Epithelial cell of proximal tubule (primary cell): ENCODE measurements around the gene NKD2. TPM values are rescaled to one million over a fixed set of nuclear protein-coding genes. Genes with fewer than 3 reads are reported as not detected.

ENCODE experiments used
- DNase-seq: peaks from one replicate; pipeline ENCODE4 v3.0.0-alpha.2; 2011; ENCODE audit warnings: low read depth
- H3K4me3 ChIP-seq: 2 replicates; pipeline ENCODE4 v1.5.1; 2011; ENCODE audit warnings: low read depth, mild to moderate bottlenecking, low read length
- total RNA-seq: library from RNA; depleted of rRNA; stranded (reverse); fragments of >200 nt; gene quantifications from 2 replicates; pipeline ENCODE4 v1.2.3, GENCODE V29; 2015
- TF ChIP-seq, protein P1 (sequence below): conservative IDR thresholded peaks from 2 replicates; pipeline ENCODE4 v1.5.1; 2012; ENCODE audit warnings: low read depth, mild to moderate bottlenecking, low read length

The NKD2 gene
- total RNA-seq, 1 donor from 2014 or later = not detected

DNA sequence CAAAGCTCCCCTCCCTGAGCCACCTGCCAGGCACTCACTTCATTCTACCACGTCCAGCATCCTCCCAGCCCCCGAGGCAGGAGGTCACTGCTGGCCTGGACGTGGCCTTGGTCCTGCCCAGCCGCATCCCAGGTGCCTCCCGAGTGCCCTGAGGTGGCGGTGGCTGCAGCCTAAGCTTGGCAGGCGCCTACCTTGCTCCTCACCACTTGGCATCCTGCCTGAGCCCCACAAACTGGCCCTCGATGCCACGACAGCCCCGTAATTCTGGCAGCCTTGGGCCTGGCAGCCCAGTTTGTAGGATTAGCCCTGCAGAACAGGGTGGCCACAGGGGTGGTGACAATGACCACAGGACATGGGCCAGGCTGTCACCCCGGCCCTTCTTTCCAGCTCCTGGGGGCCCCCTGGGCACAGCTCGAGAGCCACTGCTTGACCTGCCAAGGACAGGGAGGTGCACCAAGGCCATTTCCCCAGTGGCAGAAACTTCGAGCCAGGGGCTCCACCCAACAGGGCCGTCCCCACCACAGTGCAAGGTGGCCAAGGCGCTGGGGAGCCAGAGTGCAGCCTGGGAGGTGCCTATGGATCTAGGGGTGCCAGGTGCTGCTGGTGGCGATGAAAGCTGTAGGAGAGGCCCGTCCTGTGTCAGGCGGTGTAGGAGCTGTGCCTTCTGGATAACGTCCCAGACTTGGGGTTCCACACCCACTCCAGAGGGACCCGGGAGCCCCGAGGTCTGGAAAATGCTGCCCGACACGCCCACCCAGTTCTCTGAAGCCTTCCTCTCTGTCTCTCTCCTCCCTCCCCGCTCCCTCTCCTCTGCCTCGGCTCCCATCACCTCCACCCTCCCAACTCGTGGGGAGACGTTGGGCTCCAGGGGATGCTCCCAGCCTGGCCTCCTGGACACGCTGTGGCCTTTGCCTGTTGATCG, 18.4 kb downstream of the NKD2 start:
- no peak for DNase-seq
- no peak overlapping the region for H3K4me3 ChIP-seq
- TF ChIP-seq, protein P1, sequence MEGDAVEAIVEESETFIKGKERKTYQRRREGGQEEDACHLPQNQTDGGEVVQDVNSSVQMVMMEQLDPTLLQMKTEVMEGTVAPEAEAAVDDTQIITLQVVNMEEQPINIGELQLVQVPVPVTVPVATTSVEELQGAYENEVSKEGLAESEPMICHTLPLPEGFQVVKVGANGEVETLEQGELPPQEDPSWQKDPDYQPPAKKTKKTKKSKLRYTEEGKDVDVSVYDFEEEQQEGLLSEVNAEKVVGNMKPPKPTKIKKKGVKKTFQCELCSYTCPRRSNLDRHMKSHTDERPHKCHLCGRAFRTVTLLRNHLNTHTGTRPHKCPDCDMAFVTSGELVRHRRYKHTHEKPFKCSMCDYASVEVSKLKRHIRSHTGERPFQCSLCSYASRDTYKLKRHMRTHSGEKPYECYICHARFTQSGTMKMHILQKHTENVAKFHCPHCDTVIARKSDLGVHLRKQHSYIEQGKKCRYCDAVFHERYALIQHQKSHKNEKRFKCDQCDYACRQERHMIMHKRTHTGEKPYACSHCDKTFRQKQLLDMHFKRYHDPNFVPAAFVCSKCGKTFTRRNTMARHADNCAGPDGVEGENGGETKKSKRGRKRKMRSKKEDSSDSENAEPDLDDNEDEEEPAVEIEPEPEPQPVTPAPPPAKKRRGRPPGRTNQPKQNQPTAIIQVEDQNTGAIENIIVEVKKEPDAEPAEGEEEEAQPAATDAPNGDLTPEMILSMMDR = no peak

DNA sequence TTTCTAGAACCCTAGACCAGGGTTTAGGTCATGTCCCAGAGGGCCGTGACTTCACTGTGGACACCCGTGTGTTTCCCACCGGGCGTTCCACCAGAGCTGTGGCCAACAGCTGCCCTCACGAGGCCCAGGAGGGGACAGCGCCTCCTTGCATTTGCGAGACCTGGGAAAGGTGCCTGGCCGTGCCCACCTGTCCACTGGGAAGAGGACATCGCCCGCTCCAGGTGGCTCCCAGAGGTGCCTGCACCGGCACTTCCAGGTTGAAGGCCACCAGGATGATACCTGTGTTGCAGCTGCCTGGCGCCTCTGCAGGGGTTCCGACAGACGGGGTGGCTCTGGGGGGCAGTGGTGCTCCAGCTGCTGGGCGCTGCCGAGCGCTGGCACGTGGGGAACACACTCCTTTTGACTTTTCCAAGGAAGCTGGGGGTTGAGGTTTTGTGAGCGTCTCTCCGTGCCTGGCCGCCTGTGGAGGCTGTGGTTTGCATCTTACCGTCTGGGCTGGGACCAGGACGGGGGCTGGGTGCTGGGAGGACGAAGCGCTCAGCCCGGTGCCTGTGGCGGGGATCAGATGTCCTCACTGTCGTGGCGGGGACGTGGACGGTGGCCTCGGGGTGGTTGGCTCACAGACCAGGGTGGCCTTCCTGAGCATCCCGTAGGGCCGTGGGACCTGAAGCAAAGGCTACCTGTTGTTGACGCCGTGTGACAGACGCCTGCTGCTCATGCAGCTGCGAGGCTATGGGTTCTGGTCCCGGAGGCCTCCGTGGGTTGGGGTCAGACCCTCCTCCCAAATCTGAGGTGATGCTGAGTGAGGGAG, 19.2 kb downstream of the NKD2 start:
- H3K4me3 ChIP-seq = no peak overlapping the region
- no peak for DNase-seq
- TF ChIP-seq, protein P1 = no peak

DNA sequence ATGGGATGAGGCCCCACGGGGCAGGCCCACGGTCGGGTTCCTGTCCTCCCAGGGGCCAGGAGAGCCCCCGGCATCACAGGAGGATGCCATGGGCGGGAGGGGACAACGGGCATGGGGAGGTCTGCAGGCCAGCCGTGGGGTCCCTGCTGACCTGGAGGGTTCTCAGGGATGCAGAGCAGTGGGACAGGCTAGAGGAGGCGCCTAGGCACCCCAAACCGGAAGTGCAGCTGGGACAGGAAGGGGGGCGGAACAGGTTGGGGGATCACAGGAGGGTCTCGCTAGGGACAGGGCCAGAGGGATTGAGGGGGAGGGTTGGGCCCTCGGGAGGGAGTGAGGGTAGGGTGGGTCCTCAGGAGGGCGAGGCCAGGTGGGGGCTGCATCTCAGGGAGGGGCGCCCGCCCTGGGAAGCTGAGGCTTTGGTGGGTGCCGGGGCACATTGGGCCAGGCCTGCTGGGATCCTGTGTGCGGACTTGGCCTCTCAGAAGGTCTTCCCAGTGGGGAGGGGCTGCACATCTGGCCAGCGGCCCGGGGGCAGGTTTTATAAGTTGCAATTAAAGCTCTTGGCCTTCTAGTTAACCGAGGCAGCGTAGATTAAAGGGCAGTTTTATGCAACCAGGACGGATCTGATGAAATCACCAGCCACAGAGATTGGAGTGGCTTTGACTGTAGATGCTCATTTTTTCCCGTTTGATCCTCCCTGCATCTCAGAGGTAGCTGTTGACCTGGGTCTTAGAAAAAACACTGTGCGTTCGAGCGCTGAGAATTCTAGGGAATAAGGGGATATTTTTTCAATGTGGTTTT, 20.1 kb downstream of the NKD2 start:
- no peak for DNase-seq
- TF ChIP-seq, protein P1 = no peak
- no peak overlapping the region for H3K4me3 ChIP-seq

DNA sequence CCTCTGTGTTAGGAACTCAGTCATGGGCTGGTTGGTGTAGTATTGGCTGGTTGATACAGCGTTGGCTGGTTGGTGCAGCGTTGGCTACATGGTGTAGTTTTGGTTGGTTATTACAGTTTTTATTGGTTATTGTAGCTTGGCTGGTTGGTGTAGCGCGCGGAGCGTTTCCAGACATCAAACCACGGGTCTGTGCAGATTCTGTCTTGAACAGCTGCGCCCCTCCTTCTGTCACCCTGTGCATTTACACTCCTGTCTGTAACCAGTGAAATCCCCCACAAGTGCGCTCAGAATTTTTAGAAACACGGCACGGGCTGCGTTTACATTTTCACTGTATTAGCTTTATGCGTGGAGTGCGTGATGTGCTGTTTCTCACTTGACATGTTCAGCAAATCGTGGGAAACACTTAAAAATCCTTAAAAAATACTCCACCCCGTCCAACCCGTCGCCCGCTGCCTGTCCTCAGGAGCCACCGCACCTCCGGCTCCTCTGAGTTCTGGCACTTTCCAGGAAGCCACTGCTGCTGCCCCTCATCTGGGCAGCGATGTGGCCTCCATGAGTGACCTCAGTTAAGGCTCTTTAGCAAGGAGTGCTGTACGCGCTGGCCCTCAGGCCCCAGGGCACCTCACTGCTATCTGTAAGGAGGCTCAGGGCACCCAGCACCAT, 20.8 kb downstream of the NKD2 start:
- TF ChIP-seq, protein P1 = no peak
- DNase-seq = no peak
- no peak overlapping the region for H3K4me3 ChIP-seq

DNA sequence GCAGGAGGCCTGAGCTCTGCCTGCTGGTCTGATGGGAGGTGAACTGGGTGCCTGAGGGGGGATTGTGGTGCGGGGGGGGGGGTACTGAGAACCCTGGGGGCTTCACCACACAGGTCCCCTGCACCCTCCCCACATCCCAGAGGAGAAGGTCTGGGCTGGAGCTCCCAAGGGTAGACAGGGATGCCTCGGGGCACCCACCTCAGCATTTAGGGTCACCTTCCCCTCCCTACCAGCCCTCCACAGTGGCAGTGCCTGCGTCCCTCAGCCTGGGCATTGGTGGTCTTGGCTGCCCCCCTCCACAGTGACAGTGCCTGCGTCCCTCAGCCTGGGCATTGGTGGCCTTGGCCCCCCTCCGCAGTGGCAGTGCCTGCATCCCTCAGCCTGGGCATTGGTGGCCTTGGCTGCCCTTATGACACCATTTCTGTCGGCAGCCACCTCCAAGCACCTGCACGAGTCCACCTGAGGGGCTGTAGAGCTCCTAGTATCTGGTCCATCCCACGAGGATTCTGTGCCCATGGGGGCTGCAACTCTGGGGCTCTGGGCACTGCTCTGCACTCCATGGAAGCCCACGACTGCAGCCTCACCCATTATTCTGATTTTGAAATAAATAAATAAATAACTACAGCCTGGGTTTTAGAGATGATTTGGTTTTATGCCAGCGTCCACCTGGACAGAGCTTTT, 21.5 kb downstream of the NKD2 start:
- H3K4me3 ChIP-seq = no peak overlapping the region
- TF ChIP-seq, protein P1 = no peak
- no peak for DNase-seq
